DOHH2 (cell line): ENCODE data around the gene ETFDH.

Source experiments
- H3F3A ChIP-seq: fragments of 200-600 bp; sonication (generic), shearing (Covaris generic); 2 replicates; pipeline ENCODE4 v1.6.0; 2016; ENCODE audit warnings: antibody characterized with exemption, mild to moderate bottlenecking; ENCODE audit not compliant: control insufficient read depth, insufficient read depth
- H3K27ac ChIP-seq: fragments of 200-600 bp; sonication (generic); 2 replicates; pipeline ENCODE4 v1.5.1; 2014; ENCODE audit warnings: low read depth, mild to moderate bottlenecking, low read length, moderate library complexity
- H3K27me3 ChIP-seq: fragments of 200-600 bp; sonication (generic); 2 replicates; pipeline ENCODE4 v1.6.1; 2014; ENCODE audit warnings: mild to moderate bottlenecking, low read length, mixed read lengths; ENCODE audit not compliant: control insufficient read depth
- H3K36me3 ChIP-seq: fragments of 200-600 bp; sonication (generic); 2 replicates; pipeline ENCODE4 v1.6.1; 2014; ENCODE audit warnings: mild to moderate bottlenecking, low read length, moderate library complexity, mixed read lengths; ENCODE audit not compliant: control insufficient read depth
- H3K4me1 ChIP-seq: fragments of 200-600 bp; sonication (generic); 2 replicates; pipeline ENCODE4 v1.6.1; 2014; ENCODE audit warnings: mild to moderate bottlenecking, low read length, mixed read lengths; ENCODE audit not compliant: control insufficient read depth
- H3K4me2 ChIP-seq: fragments of 200-600 bp; sonication (generic); 2 replicates; pipeline ENCODE4 v1.6.0; 2014; ENCODE audit warnings: mild to moderate bottlenecking, low read length, moderate library complexity
- H3K4me3 ChIP-seq: fragments of 200-600 bp; sonication (generic); 2 replicates; pipeline ENCODE4 v1.5.1; 2014; ENCODE audit warnings: mild to moderate bottlenecking, low read length, mixed read lengths
- H3K79me2 ChIP-seq: fragments of 200-600 bp; sonication (generic); 2 replicates; pipeline ENCODE4 v1.6.1; 2014; ENCODE audit warnings: mild to moderate bottlenecking, low read length, mixed read lengths; ENCODE audit not compliant: control insufficient read depth
- H3K9me2 ChIP-seq: fragments of 200-600 bp; sonication (generic); replicated peaks from 2 replicates; pipeline ENCODE4 v1.6.1; 2014; ENCODE audit warnings: mild to moderate bottlenecking, low read length, mixed read lengths; ENCODE audit not compliant: control insufficient read depth
- H3K9me3 ChIP-seq: fragments of 200-600 bp; sonication (generic); 2 replicates; pipeline ENCODE4 v1.6.1; 2014; ENCODE audit warnings: antibody characterized with exemption, low read length, mixed read lengths; ENCODE audit not compliant: control insufficient read depth, insufficient read depth
- H4K20me1 ChIP-seq: fragments of 200-600 bp; sonication (generic); 2 replicates; pipeline ENCODE4 v1.6.0; 2014; ENCODE audit warnings: low read depth, mild to moderate bottlenecking, antibody characterized with exemption, low read length, moderate library complexity; ENCODE audit not compliant: control insufficient read depth, insufficient read depth
- EZH2phosphoT487 ChIP-seq: fragments of 200-600 bp; sonication (generic); IDR thresholded peaks from 2 replicates; pipeline ENCODE4 v1.6.1; 2017; ENCODE audit warnings: borderline replicate concordance, mild to moderate bottlenecking, antibody characterized with exemption, low read length, moderate library complexity, mixed read lengths
- TF ChIP-seq, protein P1 (sequence below): fragments of 200-600 bp; sonication (generic); IDR thresholded peaks from one replicate; pipeline ENCODE4 v1.5.1; 2014; ENCODE audit warnings: antibody characterized with exemption, mild to moderate bottlenecking, low read depth, low read length; ENCODE audit not compliant: poor library complexity, severe bottlenecking

ETFDH gene

DNA sequence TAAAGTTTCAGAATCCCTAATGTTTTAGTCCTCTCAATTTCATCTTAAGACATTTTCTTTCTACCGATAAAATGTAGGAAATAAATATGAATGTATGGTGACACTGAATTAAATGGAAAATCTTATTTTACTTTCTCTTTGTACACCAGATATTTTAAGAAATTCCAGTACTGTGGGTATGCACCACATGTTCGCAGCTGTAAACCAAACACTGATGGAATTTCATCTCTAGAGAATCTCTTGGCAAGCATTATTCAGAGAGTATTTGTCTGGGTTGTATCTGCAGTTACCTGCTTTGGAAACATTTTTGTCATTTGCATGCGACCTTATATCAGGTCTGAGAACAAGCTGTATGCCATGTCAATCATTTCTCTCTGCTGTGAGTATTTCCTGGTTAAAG is 27.3 kb upstream of the ETFDH start:
- H3F3A ChIP-seq = no peaks in the 10 kb centered on the region
- no peaks in the 10 kb centered on the region for H3K9me2 ChIP-seq
- TF ChIP-seq EZH2phosphoT487 = no peak
- TF ChIP-seq, protein P1, sequence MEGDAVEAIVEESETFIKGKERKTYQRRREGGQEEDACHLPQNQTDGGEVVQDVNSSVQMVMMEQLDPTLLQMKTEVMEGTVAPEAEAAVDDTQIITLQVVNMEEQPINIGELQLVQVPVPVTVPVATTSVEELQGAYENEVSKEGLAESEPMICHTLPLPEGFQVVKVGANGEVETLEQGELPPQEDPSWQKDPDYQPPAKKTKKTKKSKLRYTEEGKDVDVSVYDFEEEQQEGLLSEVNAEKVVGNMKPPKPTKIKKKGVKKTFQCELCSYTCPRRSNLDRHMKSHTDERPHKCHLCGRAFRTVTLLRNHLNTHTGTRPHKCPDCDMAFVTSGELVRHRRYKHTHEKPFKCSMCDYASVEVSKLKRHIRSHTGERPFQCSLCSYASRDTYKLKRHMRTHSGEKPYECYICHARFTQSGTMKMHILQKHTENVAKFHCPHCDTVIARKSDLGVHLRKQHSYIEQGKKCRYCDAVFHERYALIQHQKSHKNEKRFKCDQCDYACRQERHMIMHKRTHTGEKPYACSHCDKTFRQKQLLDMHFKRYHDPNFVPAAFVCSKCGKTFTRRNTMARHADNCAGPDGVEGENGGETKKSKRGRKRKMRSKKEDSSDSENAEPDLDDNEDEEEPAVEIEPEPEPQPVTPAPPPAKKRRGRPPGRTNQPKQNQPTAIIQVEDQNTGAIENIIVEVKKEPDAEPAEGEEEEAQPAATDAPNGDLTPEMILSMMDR = no peak
- no peaks in the 10 kb centered on the region for H3K4me1 ChIP-seq
- no peaks in the 10 kb centered on the region for H3K79me2 ChIP-seq
- H3K27me3 ChIP-seq = 0 out of 2 replicates have a peak, but pooled peaks cover 8% of the 10 kb centered on the region
- no peak overlapping the region for H3K27ac ChIP-seq
- no peaks in the 10 kb centered on the region for H4K20me1 ChIP-seq
- H3K4me3 ChIP-seq = no peak overlapping the region
- H3K36me3 ChIP-seq = no peaks in the 10 kb centered on the region
- H3K9me3 ChIP-seq = no peaks in the 10 kb centered on the region
- H3K4me2 ChIP-seq = no peak overlapping the region

DNA sequence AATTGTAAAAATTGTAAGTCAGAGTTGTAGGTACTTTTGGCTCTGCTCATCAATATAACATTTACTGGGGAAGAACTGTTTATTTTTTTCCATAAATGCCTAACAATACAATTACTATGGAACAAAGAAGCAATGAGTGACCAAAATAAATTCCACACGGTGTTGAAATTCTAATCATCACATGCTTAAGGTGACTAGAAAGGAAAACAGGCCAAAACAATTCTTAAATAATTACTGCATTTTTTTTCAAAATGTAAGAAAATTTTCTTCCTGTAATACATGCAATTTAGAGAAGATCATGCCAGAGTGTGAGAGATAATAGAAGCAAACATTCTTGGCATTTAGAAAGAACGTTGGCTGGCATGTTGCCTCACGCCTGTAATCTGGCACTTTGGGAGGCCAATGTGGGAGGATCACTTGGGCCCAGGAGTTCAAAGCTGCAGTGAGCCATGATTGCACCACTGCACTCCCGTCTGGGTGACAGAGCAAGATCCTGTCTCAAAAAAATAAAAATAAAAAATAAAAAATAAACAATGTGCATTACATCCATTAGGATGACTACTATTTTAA is 22.9 kb upstream of the ETFDH start:
- H3K27ac ChIP-seq = no peak overlapping the region
- no peaks in the 10 kb centered on the region for H3K79me2 ChIP-seq
- no peaks in the 10 kb centered on the region for H4K20me1 ChIP-seq
- H3K9me3 ChIP-seq = no peaks in the 10 kb centered on the region
- no peaks in the 10 kb centered on the region for H3K4me1 ChIP-seq
- H3K9me2 ChIP-seq = no peaks in the 10 kb centered on the region
- TF ChIP-seq, protein P1 = no peak
- no peak for TF ChIP-seq EZH2phosphoT487
- no peak overlapping the region for H3K4me3 ChIP-seq
- peaks cover 8% of the 10 kb centered on the region; the same call in 1 of the 2 replicates for H3K27me3 ChIP-seq
- no peak overlapping the region for H3K4me2 ChIP-seq
- no peaks in the 10 kb centered on the region for H3F3A ChIP-seq
- no peaks in the 10 kb centered on the region for H3K36me3 ChIP-seq

DNA sequence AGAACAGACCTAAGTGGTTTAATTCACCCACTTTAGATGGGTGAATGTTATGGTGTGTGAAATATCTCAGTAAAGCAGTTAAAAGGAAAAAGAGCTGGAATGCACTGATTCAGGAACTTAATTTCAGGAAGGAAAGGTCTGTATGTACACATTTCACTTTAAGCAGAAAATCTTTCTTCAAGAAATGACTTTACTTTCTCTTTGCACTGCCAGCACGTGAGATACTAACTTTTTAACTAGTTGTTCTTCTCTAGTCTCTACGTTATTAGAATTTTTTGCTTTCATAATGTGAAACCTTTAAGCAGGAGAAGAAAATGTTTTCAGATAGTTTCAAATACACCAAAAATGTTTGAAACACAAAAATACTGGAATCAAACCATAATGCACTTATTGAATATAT is 19.2 kb upstream of the ETFDH start:
- Histone ChIP-seq H3K79me2 (no peaks in the 10 kb centered on the region), H3K27me3 (peaks cover 8% of the 10 kb centered on the region; the same call in 1 of the 2 replicates), H3K9me2 (no peaks in the 10 kb centered on the region), H3K4me2 (peak overlapping the region; percentile 21), H4K20me1 (no peaks in the 10 kb centered on the region), H3K36me3 (no peaks in the 10 kb centered on the region), H3K9me3 (no peaks in the 10 kb centered on the region), H3F3A (no peaks in the 10 kb centered on the region), H3K27ac (no peak overlapping the region), H3K4me3 (no peak overlapping the region), H3K4me1 (no peaks in the 10 kb centered on the region)
- TF ChIP-seq, protein P1 = no peak

DNA sequence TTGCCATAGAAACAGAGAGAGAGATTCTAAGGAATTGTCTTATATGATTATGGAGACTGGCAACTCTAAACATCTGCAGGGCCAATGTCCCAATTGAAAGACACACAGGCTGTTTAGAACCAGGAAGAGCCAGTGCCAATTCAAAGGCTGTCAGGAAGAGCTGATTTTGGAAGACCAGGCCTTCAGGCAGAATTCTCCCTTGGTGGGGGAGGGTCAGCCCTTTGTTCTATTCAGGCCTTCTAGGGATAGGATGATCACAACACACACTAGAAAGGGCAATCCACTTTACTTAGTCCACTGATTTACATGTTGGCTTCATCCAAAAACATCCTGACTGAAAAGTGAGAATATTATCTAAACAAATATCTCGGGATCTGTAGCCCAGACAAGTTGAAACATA is 15.7 kb upstream of the ETFDH start:
- Histone ChIP-seq H3K36me3 (no peaks in the 10 kb centered on the region), H3K4me2 (no peak overlapping the region), H3K9me3 (no peaks in the 10 kb centered on the region), H3K9me2 (no peaks in the 10 kb centered on the region), H3F3A (no peaks in the 10 kb centered on the region), H3K4me1 (no peaks in the 10 kb centered on the region), H3K79me2 (no peaks in the 10 kb centered on the region), H3K4me3 (no peak overlapping the region), H3K27ac (no peak overlapping the region), H3K27me3 (peaks cover 8% of the 10 kb centered on the region; the same call in 1 of the 2 replicates), H4K20me1 (no peaks in the 10 kb centered on the region)
- TF ChIP-seq, protein P1 = no peak
- TF ChIP-seq EZH2phosphoT487 = no peak
